HG03280 (cell line): ENCODE measurements around the gene UFSP1.
A peak's percentile ranks its signal among the peaks of the same experiment; 100 is the strongest.
"Not testable (repeated sequence)": the region's sequence is repeated elsewhere in the genome, so short reads cannot be mapped to it uniquely, and the experiment has no call there.

ENCODE experiments used
- ATAC-seq: cut with Tn5 transposase; IDR thresholded peaks from one replicate; pipeline ENCODE4 v1.9.1; 2021; ENCODE audit warnings: mild to moderate bottlenecking, moderate library complexity; ENCODE audit not compliant: unreplicated experiment

UFSP1 gene

GRCh38 chr7:100860702-100861615 lies 28.6 kb downstream of the UFSP1 start:
- no peak for ATAC-seq

DNA sequence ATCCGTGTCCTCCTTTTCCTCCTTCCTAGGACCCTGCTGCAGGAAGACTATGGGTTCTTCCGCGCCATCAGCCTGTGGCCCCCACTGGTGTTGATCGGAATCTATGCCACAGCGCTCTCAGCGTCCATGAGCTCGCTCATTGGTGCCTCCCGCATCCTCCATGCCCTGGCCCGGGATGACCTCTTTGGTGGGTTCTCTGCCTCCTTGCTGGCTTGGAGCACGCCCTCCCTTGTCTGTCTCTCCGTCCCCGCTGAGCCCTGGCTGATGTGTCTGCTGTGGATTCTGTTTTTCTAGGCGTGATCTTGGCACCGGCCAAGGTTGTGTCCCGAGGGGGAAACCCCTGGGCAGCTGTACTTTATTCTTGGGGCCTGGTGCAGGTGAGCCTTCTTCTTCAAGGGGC lies 29.7 kb downstream of the UFSP1 start:
- ATAC-seq, result no peak

DNA sequence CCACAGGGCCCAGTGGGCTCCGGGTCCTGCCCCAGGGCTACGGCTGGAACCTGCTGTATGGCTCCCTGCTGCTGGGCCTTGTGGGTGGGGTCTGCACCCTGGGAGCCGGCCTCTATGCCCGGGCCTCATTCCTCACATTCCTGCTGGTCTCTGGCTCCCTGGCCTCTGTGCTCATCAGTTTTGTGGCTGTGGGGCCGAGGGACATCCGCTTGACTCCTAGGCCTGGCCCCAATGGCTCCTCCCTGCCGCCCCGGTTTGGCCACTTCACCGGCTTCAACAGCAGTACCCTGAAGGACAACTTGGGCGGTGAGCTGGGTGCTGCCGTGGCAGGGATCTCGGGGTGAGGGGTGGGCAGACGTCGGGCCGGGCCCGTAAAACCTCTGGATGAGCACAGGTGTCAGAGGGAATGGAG lies 32.6 kb downstream of the UFSP1 start:
- no peak for ATAC-seq

DNA sequence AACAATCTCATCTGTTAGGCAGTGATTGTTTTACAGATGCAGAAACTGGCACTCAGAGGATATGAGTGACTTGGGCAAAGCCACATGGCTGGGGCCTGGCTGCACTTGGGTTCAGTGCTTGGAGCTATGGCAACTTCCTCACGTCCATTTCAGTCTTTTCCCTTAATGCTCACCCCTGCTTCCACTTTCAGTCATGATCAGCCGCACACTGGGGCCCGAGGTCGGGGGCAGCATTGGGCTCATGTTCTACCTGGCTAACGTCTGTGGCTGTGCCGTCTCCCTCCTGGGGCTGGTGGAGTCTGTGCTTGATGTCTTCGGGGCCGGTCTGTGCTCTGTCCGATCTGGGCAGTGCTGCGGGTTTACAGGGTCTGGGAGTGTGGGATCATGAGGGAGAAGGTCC lies 34.0 kb downstream of the UFSP1 start:
- ATAC-seq, result no peak

GRCh38 chr7:100854899-100855298 lies 34.6 kb downstream of the UFSP1 start:
- not testable (repeated sequence) for ATAC-seq

DNA sequence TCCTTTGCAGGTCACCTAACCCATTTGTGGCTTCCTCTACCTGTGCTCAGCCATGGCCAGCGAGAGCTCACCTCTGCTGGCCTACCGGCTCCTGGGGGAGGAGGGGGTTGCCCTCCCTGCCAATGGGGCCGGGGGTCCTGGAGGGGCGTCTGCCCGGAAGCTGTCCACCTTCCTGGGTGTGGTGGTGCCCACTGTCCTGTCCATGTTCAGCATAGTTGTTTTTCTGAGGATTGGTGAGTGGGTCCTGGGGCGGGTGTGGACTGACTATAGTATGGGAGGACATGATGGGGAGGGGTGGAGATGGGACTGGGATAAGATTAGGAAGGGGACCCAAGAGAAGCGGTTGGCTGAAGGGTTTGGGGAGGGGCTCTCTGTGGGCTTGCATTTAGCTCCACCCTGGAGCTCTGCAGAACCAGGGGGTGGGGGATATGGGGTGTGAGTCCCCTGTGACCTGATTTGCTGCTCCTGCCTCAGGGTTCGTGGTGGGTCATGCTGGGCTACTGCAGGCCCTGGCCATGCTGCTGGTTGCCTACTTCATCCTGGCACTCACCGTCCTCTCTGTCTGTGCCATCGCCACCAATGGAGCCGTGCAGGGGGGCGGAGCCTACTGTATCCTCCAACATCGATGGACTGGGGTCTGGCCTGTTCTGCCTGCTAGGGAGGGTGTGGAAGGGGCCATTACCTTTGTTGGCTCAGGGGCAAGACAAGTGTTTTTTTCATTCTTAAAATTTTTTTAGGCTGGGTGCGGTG lies 35.2 kb downstream of the UFSP1 start:
- ATAC-seq, result no peak

DNA sequence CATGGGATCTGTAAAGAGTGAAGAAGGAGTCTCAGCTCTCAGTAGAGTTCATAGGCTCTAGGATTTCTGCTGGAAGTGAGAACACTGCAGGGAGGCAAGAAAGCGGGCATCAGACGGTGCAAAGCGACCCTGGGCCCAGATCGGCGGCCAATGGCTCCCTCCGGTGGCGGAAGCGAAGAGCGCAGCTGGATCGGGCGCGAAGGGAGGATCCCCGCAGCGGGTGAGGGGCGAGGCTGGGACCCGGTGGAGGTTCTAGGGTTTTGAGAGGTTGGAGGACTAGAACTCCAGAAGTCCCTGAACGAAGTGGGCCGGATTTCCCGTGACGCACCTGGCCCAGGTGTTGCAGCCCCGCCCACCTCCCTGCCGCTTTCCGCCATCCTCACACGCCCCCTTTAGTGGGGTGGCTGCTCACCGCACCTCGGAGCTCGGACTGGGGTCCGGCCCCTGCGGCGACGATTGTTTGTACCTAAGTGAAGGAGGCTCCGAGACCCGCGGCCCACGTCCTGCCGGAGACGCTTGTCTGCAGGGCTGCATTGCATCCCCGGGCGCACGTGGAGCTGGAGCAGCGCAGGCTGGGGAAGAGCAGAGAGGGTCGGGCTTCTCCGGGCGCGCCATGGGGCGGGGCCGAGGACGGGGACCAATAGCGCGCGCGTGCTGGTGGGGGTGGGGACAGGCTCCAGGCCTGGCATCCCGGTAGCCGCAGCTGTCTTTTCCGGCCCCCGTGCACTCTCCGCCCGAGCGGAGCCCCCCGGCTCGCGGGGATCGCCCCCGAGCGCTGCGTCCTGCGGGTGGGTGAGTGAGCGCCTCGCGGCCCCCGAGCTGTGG lies 37.3 kb downstream of the UFSP1 start, which contains the start of gene SLC12A9:
Gene SLC12A9, plus strand, starts transcription at position 666 of the 825 bp plus-strand sequence. CDS start 1,485 bp downstream, outside the sequence.
- peak; percentile 94 for ATAC-seq

DNA sequence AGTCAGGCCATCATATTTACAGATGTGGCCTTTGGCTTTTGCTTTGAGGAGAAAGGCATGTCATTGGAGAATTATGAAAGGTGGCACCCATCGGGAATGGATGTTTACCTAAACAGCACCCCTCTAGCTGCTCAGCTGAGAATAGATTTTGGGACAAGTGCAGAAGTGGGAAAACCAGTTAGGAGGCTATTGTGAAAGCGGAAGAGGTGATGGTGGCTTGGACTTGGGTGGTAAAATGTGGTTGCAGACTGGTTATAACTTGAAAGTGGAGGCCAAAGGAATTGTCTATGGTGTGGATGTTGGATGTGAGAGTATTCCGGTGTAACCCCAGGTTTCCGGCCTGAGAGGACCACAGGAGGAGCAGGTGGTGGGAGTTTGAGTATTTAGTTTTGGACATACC lies 42.2 kb downstream of the UFSP1 start:
- no peak for ATAC-seq

- ATAC-seq, result no peak
Observed at GRCh38 chr7:100840470-100841100, 48.9 kb downstream of the UFSP1 start.

DNA sequence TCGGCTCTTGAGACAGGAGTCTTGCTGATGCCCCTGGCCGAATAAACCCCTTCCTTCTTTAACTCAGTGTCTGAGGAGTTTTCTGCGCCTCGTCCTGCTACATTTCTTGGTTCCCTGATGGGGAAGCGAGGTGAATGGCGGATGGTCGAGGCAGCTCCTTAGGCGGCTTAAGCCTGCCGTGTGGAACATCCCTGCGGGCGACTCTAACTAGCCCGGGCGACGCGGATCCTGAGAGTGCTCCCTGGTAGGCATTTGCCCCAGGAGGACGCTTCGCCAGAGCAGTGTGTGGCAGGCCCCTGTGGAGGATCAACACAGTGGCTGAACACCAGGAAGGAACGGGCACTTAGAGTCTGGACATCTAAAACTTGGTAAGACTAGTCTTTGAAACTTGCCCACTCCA lies 50.2 kb downstream of the UFSP1 start:
- no peak for ATAC-seq
